HG02588 (cell line): Measurements from ENCODE around the gene CR1.
"Not testable (repeated sequence)": the region's sequence is repeated elsewhere in the genome, so short reads cannot be mapped to it uniquely, and the experiment has no call there.

ENCODE experiments used
- ATAC-seq: cut with Tn5 transposase; IDR thresholded peaks from one replicate; pipeline ENCODE4 v1.9.1; 2021; ENCODE audit warnings: mild to moderate bottlenecking, moderate library complexity; ENCODE audit not compliant: unreplicated experiment

The CR1 gene

GRCh38 chr1:207495801-207496792, at the start of gene CR1:
Gene CR1, plus strand, starts transcription at chr1:207496157. Its CDS starts 111 bp downstream, at chr1:207496268.
- ATAC-seq, result peak; percentile 42

GRCh38 chr1:207453710-207454045, 42.3 kb upstream of the CR1 start:
- no peak for ATAC-seq

DNA sequence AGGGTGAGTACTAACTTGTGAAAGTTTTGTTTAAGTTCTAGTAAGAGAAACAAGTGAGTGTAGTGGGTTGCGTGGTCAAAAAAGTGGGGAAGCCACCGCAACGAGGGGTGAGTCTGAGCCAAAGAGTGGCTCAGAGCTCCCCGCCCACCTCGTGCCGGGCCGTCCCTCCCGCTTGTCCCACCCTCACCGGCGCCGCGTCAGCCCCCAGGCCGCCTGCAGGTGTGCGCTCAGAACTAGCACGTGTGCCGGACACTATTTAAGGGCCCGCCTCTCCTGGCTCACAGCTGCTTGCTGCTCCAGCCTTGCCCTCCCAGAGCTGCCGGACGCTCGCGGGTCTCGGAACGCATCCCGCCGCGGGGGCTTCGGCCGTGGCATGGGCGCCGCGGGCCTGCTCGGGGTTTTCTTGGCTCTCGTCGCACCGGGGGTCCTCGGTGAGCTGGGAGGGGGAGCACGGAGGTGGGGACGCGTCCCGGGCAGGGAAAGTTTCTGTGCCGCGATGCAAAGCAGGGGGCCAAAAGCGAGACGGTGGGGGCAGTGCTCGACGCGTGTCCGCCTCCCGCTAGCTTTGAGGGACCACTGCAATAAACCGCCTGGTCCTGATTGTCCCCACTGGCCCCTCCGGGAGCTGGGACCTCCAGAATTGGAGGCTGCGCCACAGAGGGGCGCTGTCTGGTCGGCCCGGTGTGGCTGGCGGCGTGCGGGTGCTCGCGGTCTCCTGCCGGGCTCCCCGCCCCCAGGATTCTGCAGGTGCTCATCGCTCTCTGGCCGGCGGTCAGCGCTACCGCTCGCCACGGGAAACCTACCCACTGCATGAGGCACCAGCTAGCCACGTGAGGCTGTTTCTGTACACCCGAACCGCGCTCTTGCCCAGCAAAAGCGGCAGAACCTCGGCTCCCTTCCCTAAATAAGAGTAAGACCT, 41.7 kb upstream of the CR1 start, which contains the start of gene CR2:
Gene CR2 (plus strand): TSS at position 283 of the 919 bp plus-strand sequence. CDS start 91 bp downstream, at position 374.
- ATAC-seq, result peak; percentile 85

DNA sequence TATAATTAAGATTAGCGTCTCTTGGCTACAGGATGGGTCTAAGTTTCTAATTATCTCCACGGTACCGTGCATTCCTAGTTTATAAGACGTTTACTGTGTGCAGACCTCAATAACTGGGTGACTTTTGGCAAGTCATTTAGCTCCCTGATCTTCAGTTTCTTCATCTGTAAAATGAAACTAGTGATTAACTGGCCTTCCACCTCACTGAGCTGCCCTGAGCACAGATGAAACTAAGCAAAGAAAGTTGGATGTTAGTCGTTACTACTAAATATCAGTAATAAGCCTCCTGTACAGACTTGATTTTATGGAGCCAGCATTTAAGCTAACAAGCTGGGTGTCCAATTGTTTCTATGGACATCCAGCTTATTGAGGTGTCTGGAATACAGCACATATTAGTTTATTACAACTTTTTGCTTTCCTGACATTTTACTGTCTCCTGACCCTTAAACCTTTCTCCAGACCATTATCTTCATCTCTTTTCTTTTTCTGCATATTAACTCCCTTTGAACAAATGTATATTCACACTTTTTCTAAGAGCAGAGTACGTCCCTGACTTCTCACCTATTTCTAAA, 40.7 kb upstream of the CR1 start:
- no peak for ATAC-seq

- ATAC-seq, result no peak
Observed at GRCh38 chr1:207458414-207458813, 37.5 kb upstream of the CR1 start.

GRCh38 chr1:207459008-207459407, 36.9 kb upstream of the CR1 start:
- no peak for ATAC-seq

DNA sequence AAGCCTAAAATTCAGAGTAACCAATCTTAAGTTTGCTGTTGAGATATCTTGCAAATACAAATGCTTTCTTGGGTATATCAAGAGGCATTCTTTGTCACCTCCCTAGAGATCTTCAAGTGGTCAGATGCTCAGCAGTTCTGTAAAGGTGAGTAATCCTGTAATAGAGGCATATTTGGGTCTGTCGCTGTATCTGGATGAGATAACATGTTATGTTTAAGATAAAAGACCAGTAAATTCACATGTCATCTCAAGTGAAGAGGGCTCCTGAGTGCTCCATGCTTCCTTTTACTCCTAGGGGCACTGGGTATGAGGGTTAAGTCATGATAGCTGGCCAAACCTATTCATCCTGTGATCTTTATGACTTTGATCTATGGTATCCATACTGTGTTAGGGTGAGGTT, 34.3 kb upstream of the CR1 start:
- ATAC-seq, result no peak

DNA sequence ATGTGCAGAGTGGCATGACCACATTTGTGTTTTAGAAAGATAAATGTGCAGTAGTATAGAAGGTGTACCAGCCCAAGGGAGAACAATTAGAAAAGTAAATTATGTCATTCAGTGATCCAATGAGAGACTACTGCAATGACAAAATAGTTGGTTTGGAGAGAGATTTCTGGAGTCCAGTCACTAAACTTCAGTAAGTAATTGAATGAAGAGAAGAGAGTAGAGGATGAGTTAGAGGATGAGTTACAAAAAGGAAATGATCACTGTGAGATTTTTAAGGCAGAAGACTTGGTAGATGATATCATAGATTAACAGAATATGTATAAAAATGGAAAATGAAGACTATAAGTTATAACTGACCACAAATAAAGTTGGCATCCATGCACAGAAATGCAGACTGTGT, 33.4 kb upstream of the CR1 start:
- no peak for ATAC-seq

- ATAC-seq, result no peak
Observed at GRCh38 chr1:207463021-207463420, 32.9 kb upstream of the CR1 start.

DNA sequence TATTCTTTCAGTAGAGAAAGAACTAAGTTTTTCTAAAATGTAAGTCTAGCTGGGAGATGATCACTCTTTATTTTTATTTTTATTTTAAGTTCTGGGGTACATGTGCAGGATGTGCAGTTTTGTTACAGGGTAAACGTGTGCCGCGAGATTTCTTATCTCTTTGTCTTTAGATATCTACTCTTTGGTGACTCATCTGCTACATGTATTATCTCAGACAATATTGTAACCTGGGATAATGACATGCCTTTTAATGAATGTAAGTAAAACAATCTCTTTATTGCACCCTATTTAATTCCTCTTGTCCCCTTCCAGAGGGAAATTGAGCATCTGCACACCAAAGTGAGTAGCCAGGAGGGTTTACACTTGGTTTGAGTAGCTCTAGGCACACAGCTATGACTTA, 32.4 kb upstream of the CR1 start:
- no peak for ATAC-seq

DNA sequence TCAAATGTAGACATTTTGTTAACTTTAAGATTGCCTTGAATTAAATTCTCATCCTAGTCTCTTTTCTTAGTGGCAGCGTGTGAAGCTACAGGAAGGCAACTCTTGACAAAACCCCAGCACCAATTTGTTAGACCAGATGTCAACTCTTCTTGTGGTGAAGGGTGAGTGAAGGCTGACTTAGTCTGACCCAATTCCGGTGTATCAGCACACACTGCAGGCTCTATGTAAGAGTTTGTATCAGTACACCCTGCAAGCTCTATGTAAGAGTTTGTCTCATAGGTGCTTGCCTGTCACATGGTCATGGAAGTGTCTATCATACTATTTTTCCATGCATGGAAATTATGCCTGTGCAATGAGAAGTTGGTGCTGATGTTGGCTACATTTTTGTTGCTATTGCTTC, 25.0 kb upstream of the CR1 start:
- no peak for ATAC-seq

DNA sequence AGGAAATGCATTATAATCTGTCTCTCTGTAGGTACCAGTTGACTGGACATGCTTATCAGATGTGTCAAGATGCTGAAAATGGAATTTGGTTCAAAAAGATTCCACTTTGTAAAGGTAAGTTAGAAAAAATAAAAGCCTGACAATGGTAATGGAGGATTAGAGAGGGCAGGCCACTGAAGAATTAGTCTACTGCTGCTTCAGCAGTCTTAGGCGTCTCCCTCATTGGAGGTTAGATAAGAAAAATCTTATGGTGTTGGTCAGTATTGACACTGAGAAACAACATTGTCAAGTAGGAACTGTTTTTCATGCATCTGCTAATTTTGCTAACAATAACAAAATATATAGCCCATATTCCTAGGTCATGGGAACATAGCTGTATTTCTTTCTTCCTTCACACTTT, 21.7 kb upstream of the CR1 start:
- no peak for ATAC-seq

- no peak for ATAC-seq
Observed at GRCh38 chr1:207486198-207486597, 9.8 kb upstream of the CR1 start.

DNA sequence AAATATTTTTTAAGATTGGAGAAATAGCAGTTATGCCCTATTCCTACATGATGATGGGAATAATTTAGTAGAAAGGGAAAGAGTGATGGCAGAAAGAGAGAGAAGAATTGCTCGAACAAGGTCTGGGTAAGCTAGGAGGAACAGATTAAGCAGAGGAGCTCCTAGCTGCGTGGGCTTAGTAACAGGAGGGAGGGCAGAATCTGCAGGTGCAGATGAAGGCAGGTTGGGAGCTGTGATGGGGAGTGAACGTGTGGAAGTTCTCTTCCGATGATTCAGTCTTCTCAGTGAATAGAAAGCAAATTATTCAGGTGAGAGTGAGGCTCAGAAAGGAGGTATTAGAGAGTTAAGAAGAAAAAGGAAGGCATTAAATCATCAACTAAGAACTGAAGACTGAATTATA, 8.3 kb upstream of the CR1 start:
- ATAC-seq, result no peak

GRCh38 chr1:207493212-207493611, 2.7 kb upstream of the CR1 start:
- ATAC-seq, result no peak

- no peak for ATAC-seq
Observed at GRCh38 chr1:207494171-207494570, 1.8 kb upstream of the CR1 start.

DNA sequence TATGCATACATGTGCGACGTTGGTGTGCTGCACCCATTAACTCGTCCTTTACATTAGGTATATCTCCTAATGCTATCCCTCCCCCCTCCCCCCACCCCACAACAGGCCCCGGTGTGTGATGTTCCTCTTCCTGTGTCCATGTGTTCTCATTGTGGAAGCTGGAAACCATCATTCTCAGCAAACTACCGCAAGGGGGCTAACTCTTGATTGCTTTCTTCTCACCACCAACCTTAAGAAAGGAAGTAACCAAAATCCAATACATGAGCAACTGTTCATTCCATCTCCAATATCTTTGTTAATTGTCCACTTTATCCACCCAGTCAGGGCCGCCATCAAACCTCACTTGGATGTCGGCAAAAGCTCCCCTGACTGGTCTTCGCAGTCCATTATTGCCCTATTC, 676 bp upstream of the CR1 start:
- not testable (repeated sequence) for ATAC-seq

DNA sequence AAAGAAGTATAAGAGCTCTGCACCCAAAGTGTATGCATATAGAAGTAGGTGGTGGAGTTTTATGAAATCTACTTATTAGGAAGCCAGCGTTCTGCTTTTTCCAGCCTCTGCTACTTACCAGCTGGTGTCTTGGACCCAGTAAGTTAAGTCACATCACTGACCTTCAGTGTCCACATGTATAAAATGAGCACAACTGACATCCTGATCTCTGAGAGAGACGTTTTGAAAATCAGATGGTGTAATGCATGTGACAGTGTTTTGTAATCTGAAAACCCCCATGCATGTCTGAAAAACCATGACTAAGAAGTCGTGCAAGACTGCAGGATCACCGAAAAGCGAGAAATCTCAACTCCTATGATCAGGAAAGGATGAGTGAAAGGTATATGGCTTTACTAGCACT, 2.0 kb downstream of the CR1 start:
- no peak for ATAC-seq

GRCh38 chr1:207499573-207499972, 3.6 kb downstream of the CR1 start:
- no peak for ATAC-seq

- ATAC-seq, result no peak
Observed at GRCh38 chr1:207500306-207500705, 4.3 kb downstream of the CR1 start.

DNA sequence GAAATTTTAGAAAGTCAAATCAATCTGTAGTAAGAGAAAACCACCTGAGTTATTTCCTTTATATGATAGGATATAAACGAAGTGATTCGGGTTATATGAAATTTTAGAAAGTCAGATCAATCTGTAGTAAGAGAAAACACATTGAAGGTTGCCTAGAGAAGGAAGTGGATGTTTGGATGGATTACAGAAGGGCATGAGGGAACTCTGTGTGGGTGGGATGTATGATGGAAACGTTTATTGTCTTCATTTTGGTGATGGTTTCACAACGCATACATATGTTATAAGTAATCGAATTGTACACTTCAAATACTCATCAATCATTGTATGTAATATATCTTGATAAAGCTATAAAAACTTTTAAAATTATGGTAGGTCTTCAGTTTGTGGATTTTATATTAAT, 5.1 kb downstream of the CR1 start:
- ATAC-seq, result no peak
